ENCODE results near the gene SLC34A3.

SLC34A3 gene

GRCh38 chr9:137243626-137244485 is 13.2 kb downstream of the SLC34A3 start:
- ChIA-PET POLR2A (interaction anchor here (2.1 to 4.4 kb wide), 2 partner anchors 10 to 21 kb away, joined by 7 to 44 read pairs; partner anchors contain the start of genes NELFB and RNF208), CTCF (no interaction called here)
- TF ChIP-seq ELF4 (IDR thresholded peaks at IDR 0.05) (0 out of 2 replicates have a peak, but pooled peaks have one; percentile 11), LEF1 (IDR thresholded peaks at IDR 0.05; ENCODE audit: borderline replicate concordance) (no peak)
- DNase-seq (ENCODE audit: extremely low spot score), result no peak

GRCh38 chr9:137244486-137245449 is 14.1 kb downstream of the SLC34A3 start:
- TF ChIP-seq FOXK2 (IDR thresholded peaks at IDR 0.05), result no peak
- TF ChIP-seq ELF4 (IDR thresholded peaks at IDR 0.05), result no peak
- TF ChIP-seq FOXA1 (IDR thresholded peaks at IDR 0.05), result no peak
- TF ChIP-seq BHLHE40 (IDR thresholded peaks at IDR 0.05; ENCODE audit: borderline replicate concordance), result no peak
- no peak for TF ChIP-seq FOXM1 (IDR thresholded peaks at IDR 0.05; ENCODE audit: borderline replicate concordance)
- TF ChIP-seq L3MBTL2 (conservative IDR thresholded peaks at IDR 0.05), result no peak
- TF ChIP-seq ZNF384 (IDR thresholded peaks at IDR 0.05), result no peak
- no peak for TF ChIP-seq ARNT (IDR thresholded peaks at IDR 0.05)
- TF ChIP-seq CTBP1 (IDR thresholded peaks at IDR 0.05; ENCODE audit: borderline replicate concordance), result no peak
- no peak for TF ChIP-seq NFRKB (IDR thresholded peaks at IDR 0.05)
- TF ChIP-seq TARDBP (IDR thresholded peaks at IDR 0.05), result no peak
- no peak for TF ChIP-seq HDGF (IDR thresholded peaks at IDR 0.05; ENCODE audit: borderline replicate concordance)
- TF ChIP-seq LEF1 (IDR thresholded peaks at IDR 0.05; ENCODE audit: borderline replicate concordance), result no peak
- TF ChIP-seq SP1 (IDR thresholded peaks at IDR 0.05), result no peak
- no peak for TF ChIP-seq PKNOX1 (IDR thresholded peaks at IDR 0.05)
- TF ChIP-seq SUZ12 (IDR thresholded peaks at IDR 0.05), result no peak
- ChIA-PET CTCF (no interaction called here), POLR2A (interaction anchor here (0.7 to 4.4 kb wide), 2 partner anchors 9 to 20 kb away, joined by 3 to 44 read pairs; partner anchors contain the start of gene NELFB)
- DNase-seq (ENCODE audit: extremely low spot score), result no peak

- POLR2A ChIA-PET, result interaction anchor here (4.4 kb wide), 1 partner anchor 8 kb away, joined by 44 read pairs; the partner anchor contains the start of gene NELFB
- TF ChIP-seq FOXK2 (IDR thresholded peaks at IDR 0.05) (no peak), FOXA1 (IDR thresholded peaks at IDR 0.05) (no peak), BHLHE40 (IDR thresholded peaks at IDR 0.05; ENCODE audit: borderline replicate concordance) (no peak), CTBP1 (IDR thresholded peaks at IDR 0.05; ENCODE audit: borderline replicate concordance) (no peak), HDGF (IDR thresholded peaks at IDR 0.05; ENCODE audit: borderline replicate concordance) (no peak), ARNT (IDR thresholded peaks at IDR 0.05) (no peak), ELF4 (IDR thresholded peaks at IDR 0.05) (no peak), NFRKB (IDR thresholded peaks at IDR 0.05) (no peak), FOXM1 (IDR thresholded peaks at IDR 0.05; ENCODE audit: borderline replicate concordance) (no peak), L3MBTL2 (conservative IDR thresholded peaks at IDR 0.05) (no peak), SP1 (IDR thresholded peaks at IDR 0.05) (no peak), PKNOX1 (IDR thresholded peaks at IDR 0.05) (no peak), LEF1 (IDR thresholded peaks at IDR 0.05; ENCODE audit: borderline replicate concordance) (no peak), SUZ12 (IDR thresholded peaks at IDR 0.05) (no peak), TARDBP (IDR thresholded peaks at IDR 0.05) (no peak), ZNF384 (IDR thresholded peaks at IDR 0.05) (no peak)
- no peak for DNase-seq (ENCODE audit: extremely low spot score)
- CTCF ChIA-PET, result no interaction called here
Observed at GRCh38 chr9:137245450-137246421, 15.0 kb downstream of the SLC34A3 start.

GRCh38 chr9:137247135-137247915 is 16.6 kb downstream of the SLC34A3 start:
- ChIA-PET POLR2A (interaction anchor here (0.9 kb wide), 1 partner anchor 118 kb away, joined by 3 read pairs; no protein-coding TSS in a partner anchor), CTCF (no interaction called here)
- TF ChIP-seq FOXK2 (IDR thresholded peaks at IDR 0.05) (no peak), L3MBTL2 (conservative IDR thresholded peaks at IDR 0.05) (no peak), TARDBP (IDR thresholded peaks at IDR 0.05) (no peak), CTBP1 (IDR thresholded peaks at IDR 0.05; ENCODE audit: borderline replicate concordance) (no peak), ZNF384 (IDR thresholded peaks at IDR 0.05) (no peak), LEF1 (IDR thresholded peaks at IDR 0.05; ENCODE audit: borderline replicate concordance) (no peak), ARNT (IDR thresholded peaks at IDR 0.05) (no peak)
- no peak for DNase-seq (ENCODE audit: extremely low spot score)

GRCh38 chr9:137247916-137248175 is 17.1 kb downstream of the SLC34A3 start:
- ChIA-PET CTCF (no interaction called here), POLR2A (interaction anchor here (0.9 kb wide), 1 partner anchor 118 kb away, joined by 3 read pairs; no protein-coding TSS in a partner anchor)
- no peak for TF ChIP-seq BHLHE40 (IDR thresholded peaks at IDR 0.05; ENCODE audit: borderline replicate concordance)
- TF ChIP-seq L3MBTL2 (conservative IDR thresholded peaks at IDR 0.05), result no peak
- TF ChIP-seq FOXK2 (IDR thresholded peaks at IDR 0.05), result no peak
- no peak for TF ChIP-seq SUZ12 (IDR thresholded peaks at IDR 0.05)
- TF ChIP-seq NFRKB (IDR thresholded peaks at IDR 0.05), result no peak
- no peak for TF ChIP-seq CTBP1 (IDR thresholded peaks at IDR 0.05; ENCODE audit: borderline replicate concordance)
- TF ChIP-seq PKNOX1 (IDR thresholded peaks at IDR 0.05), result no peak

More at GRCh38 chr9:137247916-137248175, 17.1 kb downstream of the SLC34A3 start:
- DNase-seq (ENCODE audit: extremely low spot score), result no peak
